ENCODE measurements around the gene RASSF4. TPM values are rescaled to one million over a fixed set of nuclear protein-coding genes. Genes with fewer than 3 reads are reported as not detected.

The RASSF4 gene
- total RNA-seq, 1 donor from 2014 or later: 83.0 TPM

- Histone ChIP-seq H3K36me3 (ENCODE audit: insufficient read depth, low read length) (no peaks in the 10 kb centered on the region), H3K4me3 (ENCODE audit: insufficient read depth, low read depth, low read length) (no peak overlapping the region), H3K4me2 (ENCODE audit: low read length) (no peak overlapping the region), H3K27me3 (ENCODE audit: insufficient read depth, low read length) (no peaks in the 10 kb centered on the region), H3K79me2 (ENCODE audit: insufficient read depth, low read length) (no peaks in the 10 kb centered on the region), H3K27ac (ENCODE audit: low read depth, low read length) (no peak overlapping the region), H4K20me1 (ENCODE audit: insufficient read depth, low read length) (no peaks in the 10 kb centered on the region), H3K9ac (ENCODE audit: low read length) (no peak overlapping the region), H3K9me3 (ENCODE audit: insufficient read depth, low read depth, low read length) (no peaks in the 10 kb centered on the region), H3K4me1 (ENCODE audit: insufficient read depth, low read length) (peaks cover 4% of the 10 kb centered on the region), H2AFZ (ENCODE audit: low read depth, low read length) (no peak overlapping the region)
- FAIRE-seq: no peak
- TF ChIP-seq EZH2 (IDR thresholded peaks at IDR 0.05; ENCODE audit: insufficient read depth, low read length) (no peak), CTCF (IDR thresholded peaks at IDR 0.05; ENCODE audit: insufficient read depth, low read depth, low read length) (no peak)
- Mint-ChIP-seq H3K27ac (ENCODE audit: unreplicated experiment) (peak overlapping the region; percentile 34), H3K27me3 (ENCODE audit: low read depth, unreplicated experiment) (no peaks in the 10 kb centered on the region), H3K9me3 (ENCODE audit: unreplicated experiment) (no peaks in the 10 kb centered on the region), H3K4me3 (ENCODE audit: unreplicated experiment) (no peak overlapping the region), H3K36me3 (ENCODE audit: low read depth, unreplicated experiment) (peaks cover 35% of the 10 kb centered on the region), H3K4me1 (ENCODE audit: low read depth, unreplicated experiment) (peaks cover 23% of the 10 kb centered on the region)
- no peak for DNase-seq (ENCODE audit: low read depth)
Measured at GRCh38 chr10:44990965-44991364, 31.4 kb downstream of the RASSF4 start.

DNA sequence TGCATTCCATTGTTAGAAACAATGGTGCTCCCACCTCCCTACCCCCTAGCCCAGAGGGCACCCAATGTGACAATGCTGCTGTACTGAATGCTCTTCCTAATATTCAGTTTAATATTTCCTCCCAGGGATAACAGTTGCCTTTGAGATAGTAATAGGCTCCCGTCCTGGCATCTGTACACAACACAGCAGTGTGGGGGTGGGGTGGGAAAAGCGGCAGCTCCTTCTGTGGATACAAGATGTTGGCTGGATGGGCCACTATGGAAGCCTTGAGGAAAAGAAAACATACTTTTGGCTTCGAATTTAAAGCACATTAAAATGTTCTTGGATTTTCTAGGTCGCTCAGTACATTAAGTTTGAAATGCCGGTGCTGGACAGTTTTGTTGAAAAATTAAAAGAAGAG is 32.0 kb downstream of the RASSF4 start:
- Mint-ChIP-seq H3K27me3 (ENCODE audit: low read depth, unreplicated experiment) (no peaks in the 10 kb centered on the region), H3K9me3 (ENCODE audit: unreplicated experiment) (no peaks in the 10 kb centered on the region), H3K36me3 (ENCODE audit: low read depth, unreplicated experiment) (peaks cover 33% of the 10 kb centered on the region), H3K4me1 (ENCODE audit: low read depth, unreplicated experiment) (peaks cover 18% of the 10 kb centered on the region), H3K27ac (ENCODE audit: unreplicated experiment) (no peak overlapping the region), H3K4me3 (ENCODE audit: unreplicated experiment) (no peak overlapping the region)
- DNase-seq (ENCODE audit: low read depth): no peak
- Histone ChIP-seq H3K9me3 (ENCODE audit: insufficient read depth, low read depth, low read length) (no peaks in the 10 kb centered on the region), H3K27ac (ENCODE audit: low read depth, low read length) (no peak overlapping the region), H3K4me3 (ENCODE audit: insufficient read depth, low read depth, low read length) (no peak overlapping the region), H3K4me2 (ENCODE audit: low read length) (no peak overlapping the region), H3K27me3 (ENCODE audit: insufficient read depth, low read length) (no peaks in the 10 kb centered on the region), H3K79me2 (ENCODE audit: insufficient read depth, low read length) (no peaks in the 10 kb centered on the region), H3K9ac (ENCODE audit: low read length) (no peak overlapping the region), H4K20me1 (ENCODE audit: insufficient read depth, low read length) (no peaks in the 10 kb centered on the region), H3K36me3 (ENCODE audit: insufficient read depth, low read length) (no peaks in the 10 kb centered on the region), H2AFZ (ENCODE audit: low read depth, low read length) (no peak overlapping the region), H3K4me1 (ENCODE audit: insufficient read depth, low read length) (no peaks in the 10 kb centered on the region)
- no peak for FAIRE-seq
- TF ChIP-seq CTCF (IDR thresholded peaks at IDR 0.05; ENCODE audit: insufficient read depth, low read depth, low read length): no peak
- TF ChIP-seq EZH2 (IDR thresholded peaks at IDR 0.05; ENCODE audit: insufficient read depth, low read length): no peak

- H3K27ac Mint-ChIP-seq (ENCODE audit: unreplicated experiment): no peak overlapping the region
Measured at GRCh38 chr10:44992070-44992731, 32.6 kb downstream of the RASSF4 start.

More at GRCh38 chr10:44992070-44992731, 32.6 kb downstream of the RASSF4 start:
- Histone ChIP-seq H2AFZ (ENCODE audit: low read depth, low read length) (no peak overlapping the region), H3K79me2 (ENCODE audit: insufficient read depth, low read length) (no peaks in the 10 kb centered on the region), H4K20me1 (ENCODE audit: insufficient read depth, low read length) (no peaks in the 10 kb centered on the region), H3K27me3 (ENCODE audit: insufficient read depth, low read length) (no peaks in the 10 kb centered on the region), H3K9ac (ENCODE audit: low read length) (no peak overlapping the region), H3K36me3 (ENCODE audit: insufficient read depth, low read length) (no peaks in the 10 kb centered on the region), H3K4me2 (ENCODE audit: low read length) (no peak overlapping the region), H3K27ac (ENCODE audit: low read depth, low read length) (no peak overlapping the region), H3K4me3 (ENCODE audit: insufficient read depth, low read depth, low read length) (no peak overlapping the region), H3K9me3 (ENCODE audit: insufficient read depth, low read depth, low read length) (no peaks in the 10 kb centered on the region), H3K4me1 (ENCODE audit: insufficient read depth, low read length) (no peaks in the 10 kb centered on the region)
- FAIRE-seq (no peak), DNase-seq (ENCODE audit: low read depth) (no peak)
- Mint-ChIP-seq H3K9me3 (ENCODE audit: unreplicated experiment) (no peaks in the 10 kb centered on the region), H3K27me3 (ENCODE audit: low read depth, unreplicated experiment) (no peaks in the 10 kb centered on the region), H3K4me3 (ENCODE audit: unreplicated experiment) (no peak overlapping the region), H3K36me3 (ENCODE audit: low read depth, unreplicated experiment) (peaks cover 31% of the 10 kb centered on the region), H3K4me1 (ENCODE audit: low read depth, unreplicated experiment) (peaks cover 16% of the 10 kb centered on the region)
- TF ChIP-seq EZH2 (IDR thresholded peaks at IDR 0.05; ENCODE audit: insufficient read depth, low read length) (no peak), CTCF (IDR thresholded peaks at IDR 0.05; ENCODE audit: insufficient read depth, low read depth, low read length) (no peak)

Data from astrocyte (in vitro differentiated cells and primary cell).